ENCODE measurements around the gene TST.

DNA sequence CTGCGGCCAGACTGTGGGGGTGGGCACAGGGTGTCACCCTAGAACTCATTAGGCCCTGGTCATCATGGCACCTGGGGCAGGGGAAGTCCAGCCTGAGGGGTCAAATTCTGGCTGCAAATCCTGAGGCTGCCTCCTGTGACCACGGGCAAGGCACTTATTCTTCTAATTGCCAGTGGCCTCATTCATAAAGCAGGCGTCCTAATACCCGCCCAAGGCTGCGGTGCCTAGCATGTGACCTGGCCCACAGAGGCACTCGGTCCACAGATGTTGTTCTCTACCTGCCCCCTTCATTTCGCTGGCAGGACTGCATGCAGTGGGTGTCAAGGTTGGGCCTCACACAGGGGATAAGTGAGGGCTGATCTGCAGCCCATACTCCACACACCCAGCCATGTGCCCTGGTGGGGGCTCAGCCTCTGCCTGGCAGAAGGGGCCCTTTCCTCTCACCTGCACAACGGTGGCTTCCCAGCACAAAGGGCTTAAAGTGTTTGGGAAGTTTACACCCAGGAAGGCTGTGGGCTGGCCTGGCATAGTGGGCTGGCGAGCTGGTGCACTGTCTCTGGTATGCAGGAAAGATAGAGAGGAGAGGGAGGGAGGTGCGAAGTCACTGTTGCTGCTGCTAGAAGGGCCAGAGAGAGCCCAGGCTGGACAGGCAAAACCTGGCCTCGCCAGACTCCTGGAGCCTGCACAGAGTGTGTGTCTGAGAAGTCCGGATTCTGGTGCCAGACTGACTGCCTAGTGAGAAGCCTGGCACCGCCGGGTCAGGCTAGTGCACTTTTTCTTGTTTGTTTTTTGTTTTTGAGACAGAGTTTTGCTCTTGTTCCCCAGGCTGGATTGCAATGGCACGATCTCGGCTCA lies 3.5 kb upstream of the TST start:
- TF ChIP-seq, protein P1, sequence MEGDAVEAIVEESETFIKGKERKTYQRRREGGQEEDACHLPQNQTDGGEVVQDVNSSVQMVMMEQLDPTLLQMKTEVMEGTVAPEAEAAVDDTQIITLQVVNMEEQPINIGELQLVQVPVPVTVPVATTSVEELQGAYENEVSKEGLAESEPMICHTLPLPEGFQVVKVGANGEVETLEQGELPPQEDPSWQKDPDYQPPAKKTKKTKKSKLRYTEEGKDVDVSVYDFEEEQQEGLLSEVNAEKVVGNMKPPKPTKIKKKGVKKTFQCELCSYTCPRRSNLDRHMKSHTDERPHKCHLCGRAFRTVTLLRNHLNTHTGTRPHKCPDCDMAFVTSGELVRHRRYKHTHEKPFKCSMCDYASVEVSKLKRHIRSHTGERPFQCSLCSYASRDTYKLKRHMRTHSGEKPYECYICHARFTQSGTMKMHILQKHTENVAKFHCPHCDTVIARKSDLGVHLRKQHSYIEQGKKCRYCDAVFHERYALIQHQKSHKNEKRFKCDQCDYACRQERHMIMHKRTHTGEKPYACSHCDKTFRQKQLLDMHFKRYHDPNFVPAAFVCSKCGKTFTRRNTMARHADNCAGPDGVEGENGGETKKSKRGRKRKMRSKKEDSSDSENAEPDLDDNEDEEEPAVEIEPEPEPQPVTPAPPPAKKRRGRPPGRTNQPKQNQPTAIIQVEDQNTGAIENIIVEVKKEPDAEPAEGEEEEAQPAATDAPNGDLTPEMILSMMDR (IDR thresholded peaks at IDR 0.05): no peak
- no peak for TF ChIP-seq EZH2 (IDR thresholded peaks at IDR 0.05; ENCODE audit: borderline replicate concordance, insufficient read depth, low read depth, low read length, poor library complexity, severe bottlenecking)
